ENCODE results near the gene RELB.
"Not testable (repeated sequence)": the region's sequence is repeated elsewhere in the genome, so short reads cannot be mapped to it uniquely, and the experiment has no call there.

The RELB gene

GRCh38 chr19:45001087-45001739 is at the start of gene RELB:
RELB (plus strand) TSS chr19:45001464; CDS start chr19:45001580, 116 bp downstream.
- DNase-seq (ENCODE audit: low read depth): peak; percentile 99

GRCh38 chr19:44954278-44954648 is 47.0 kb upstream of the RELB start:
- DNase-seq (ENCODE audit: low read depth): no peak

GRCh38 chr19:44954649-44955504 is 46.4 kb upstream of the RELB start, which contains the start of gene CLPTM1:
CLPTM1 (plus strand) TSS chr19:44955380; CDS start chr19:44955396, 16 bp downstream.
- peak; percentile 97 for DNase-seq (ENCODE audit: low read depth)

GRCh38 chr19:44955505-44956439 is 45.5 kb upstream of the RELB start:
- DNase-seq (ENCODE audit: low read depth): no peak

- no peak for DNase-seq (ENCODE audit: low read depth)
Observed at GRCh38 chr19:44957526-44957925, 43.7 kb upstream of the RELB start.

- DNase-seq (ENCODE audit: low read depth): no peak
Observed at GRCh38 chr19:44958090-44958489, 43.2 kb upstream of the RELB start.

GRCh38 chr19:44959691-44960090 is 41.6 kb upstream of the RELB start:
- DNase-seq (ENCODE audit: low read depth): no peak

- no peak for DNase-seq (ENCODE audit: low read depth)
Observed at GRCh38 chr19:44960906-44961728, 40.1 kb upstream of the RELB start.

GRCh38 chr19:44961821-44962220 is 39.4 kb upstream of the RELB start:
- no peak for DNase-seq (ENCODE audit: low read depth)

GRCh38 chr19:44968118-44968517 is 33.1 kb upstream of the RELB start:
- DNase-seq (ENCODE audit: low read depth): no peak

GRCh38 chr19:44968670-44969069 is 32.6 kb upstream of the RELB start:
- no peak for DNase-seq (ENCODE audit: low read depth)

GRCh38 chr19:44969437-44969836 is 31.8 kb upstream of the RELB start:
- no peak for DNase-seq (ENCODE audit: low read depth)

- not testable (repeated sequence) for DNase-seq (ENCODE audit: low read depth)
Observed at GRCh38 chr19:44971451-44971850, 29.8 kb upstream of the RELB start.

GRCh38 chr19:44972802-44973201 is 28.5 kb upstream of the RELB start:
- DNase-seq (ENCODE audit: low read depth): no peak

GRCh38 chr19:44973982-44974735 is 27.1 kb upstream of the RELB start:
- no peak for DNase-seq (ENCODE audit: low read depth)

- no peak for DNase-seq (ENCODE audit: low read depth)
Observed at GRCh38 chr19:44974857-44975256, 26.4 kb upstream of the RELB start.

GRCh38 chr19:44975444-44975843 is 25.8 kb upstream of the RELB start:
- DNase-seq (ENCODE audit: low read depth): no peak

GRCh38 chr19:44984005-44984404 is 17.3 kb upstream of the RELB start:
- no peak for DNase-seq (ENCODE audit: low read depth)

- DNase-seq (ENCODE audit: low read depth): no peak
Observed at GRCh38 chr19:44985445-44985844, 15.8 kb upstream of the RELB start.

GRCh38 chr19:44986389-44986788 is 14.9 kb upstream of the RELB start:
- no peak for DNase-seq (ENCODE audit: low read depth)

Measured in stimulated activated CD8-positive, alpha-beta memory T cell treated with anti-CD3 and anti-CD28 coated beads, Interleukin-15, amount 100 ng/mL, for 24 hours (primary cell).